ENCODE results near the gene ATP5F1B.

Gene ATP5F1B

GRCh38 chr12:56645717-56646446 is at the start of gene ATP5F1B:
Gene ATP5F1B (minus strand): TSS chr12:56645984. CDS start chr12:56645963, 21 bp downstream.
- in situ Hi-C loops (cut with HindIII; ENCODE audit: low sequenced_read_pairs): no loop called here

- in situ Hi-C loops (cut with HindIII; ENCODE audit: low sequenced_read_pairs): no loop called here
Measured at GRCh38 chr12:56694161-56694560, 48.4 kb upstream of the ATP5F1B start.

- in situ Hi-C loops (cut with HindIII; ENCODE audit: low sequenced_read_pairs): no loop called here
Measured at GRCh38 chr12:56688846-56689109, 43.0 kb upstream of the ATP5F1B start.

- in situ Hi-C loops (cut with HindIII; ENCODE audit: low sequenced_read_pairs): no loop called here
Measured at GRCh38 chr12:56688129-56688845, 42.5 kb upstream of the ATP5F1B start, which contains the start of gene PTGES3. Gene PTGES3 (minus strand): TSS chr12:56688284. CDS start chr12:56687999, 285 bp downstream.

- in situ Hi-C loops (cut with HindIII; ENCODE audit: low sequenced_read_pairs): no loop called here
Measured at GRCh38 chr12:56687223-56688128, 41.7 kb upstream of the ATP5F1B start.

- in situ Hi-C loops (cut with HindIII; ENCODE audit: low sequenced_read_pairs): no loop called here
Measured at GRCh38 chr12:56684745-56685359, 39.1 kb upstream of the ATP5F1B start.

GRCh38 chr12:56682323-56682722 is 36.5 kb upstream of the ATP5F1B start:
- in situ Hi-C loops (cut with HindIII; ENCODE audit: low sequenced_read_pairs): no loop called here

- in situ Hi-C loops (cut with HindIII; ENCODE audit: low sequenced_read_pairs): no loop called here
Measured at GRCh38 chr12:56679883-56680575, 34.2 kb upstream of the ATP5F1B start.

- in situ Hi-C loops (cut with HindIII; ENCODE audit: low sequenced_read_pairs): no loop called here
Measured at GRCh38 chr12:56678852-56679251, 33.1 kb upstream of the ATP5F1B start.

GRCh38 chr12:56677680-56678079 is 31.9 kb upstream of the ATP5F1B start:
- in situ Hi-C loops (cut with HindIII; ENCODE audit: low sequenced_read_pairs): no loop called here

- in situ Hi-C loops (cut with HindIII; ENCODE audit: low sequenced_read_pairs): no loop called here
Measured at GRCh38 chr12:56676851-56677580, 31.2 kb upstream of the ATP5F1B start.

GRCh38 chr12:56671608-56672007 is 25.8 kb upstream of the ATP5F1B start:
- in situ Hi-C loops (cut with HindIII; ENCODE audit: low sequenced_read_pairs): no loop called here

GRCh38 chr12:56670836-56671235 is 25.1 kb upstream of the ATP5F1B start:
- in situ Hi-C loops (cut with HindIII; ENCODE audit: low sequenced_read_pairs): no loop called here

GRCh38 chr12:56668197-56668457 is 22.3 kb upstream of the ATP5F1B start:
- in situ Hi-C loops (cut with HindIII; ENCODE audit: low sequenced_read_pairs): no loop called here

- in situ Hi-C loops (cut with HindIII; ENCODE audit: low sequenced_read_pairs): no loop called here
Measured at GRCh38 chr12:56661979-56662638, 16.3 kb upstream of the ATP5F1B start.

- in situ Hi-C loops (cut with HindIII; ENCODE audit: low sequenced_read_pairs): no loop called here
Measured at GRCh38 chr12:56661560-56661959, 15.8 kb upstream of the ATP5F1B start.

- in situ Hi-C loops (cut with HindIII; ENCODE audit: low sequenced_read_pairs): no loop called here
Measured at GRCh38 chr12:56658921-56659320, 13.1 kb upstream of the ATP5F1B start.

GRCh38 chr12:56657416-56658379 is 11.9 kb upstream of the ATP5F1B start:
- in situ Hi-C loops (cut with HindIII; ENCODE audit: low sequenced_read_pairs): no loop called here

Data from DLD1 (cell line).